ENCODE results near the gene LGALS3BP.

DNA sequence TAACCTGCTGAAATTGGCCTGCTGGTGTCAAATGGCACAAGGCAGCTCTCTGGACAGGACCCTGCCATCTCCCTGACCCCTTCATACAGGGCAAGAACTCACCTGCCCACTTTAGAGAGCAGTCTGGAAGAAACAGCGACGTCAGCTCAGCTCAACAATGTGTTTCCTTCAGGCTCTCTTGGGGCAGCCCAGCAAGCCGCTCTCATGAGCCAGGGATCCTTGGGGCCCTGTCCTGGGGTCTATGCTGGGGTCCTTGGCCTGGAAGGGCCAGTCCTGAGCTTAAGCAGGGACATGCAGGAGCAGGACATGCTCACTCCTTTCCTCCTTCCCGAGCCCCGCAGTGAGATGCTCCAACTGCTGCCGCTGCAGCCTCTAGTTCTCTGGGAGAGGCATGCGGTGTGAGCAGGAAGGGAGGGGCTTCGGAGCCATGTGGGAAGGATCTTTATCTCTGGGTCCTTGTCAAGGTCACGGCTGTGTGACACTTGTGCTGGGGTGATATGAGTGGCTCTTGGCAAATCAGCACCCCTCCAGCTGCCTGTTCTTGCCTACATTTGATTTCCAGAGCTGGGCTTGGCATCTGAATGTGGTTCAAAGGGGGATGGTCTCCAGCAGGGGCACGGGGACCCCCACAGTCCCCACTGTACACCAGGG lies 47.7 kb upstream of the LGALS3BP start:
- TF ChIP-seq CTCF (IDR thresholded peaks at IDR 0.05 in 8 of 11, conservative IDR thresholded peaks at IDR 0.05 in 3 of 11) (no peak), POLR2A (IDR thresholded peaks at IDR 0.05) (peak in 1 of 3 donors; percentile 51)

Measured in spleen (tissue), 7 donors.